GM18519 (cell line): ENCODE results near the gene RIOK2.
A peak's percentile ranks its signal among the peaks of the same experiment; 100 is the strongest.

Experiments
- ATAC-seq: cut with Tn5 transposase; IDR thresholded peaks from one replicate; pipeline ENCODE4 v1.9.1; 2021; ENCODE audit warnings: mild to moderate bottlenecking, moderate library complexity; ENCODE audit not compliant: unreplicated experiment, low FRiP score

Gene RIOK2

DNA sequence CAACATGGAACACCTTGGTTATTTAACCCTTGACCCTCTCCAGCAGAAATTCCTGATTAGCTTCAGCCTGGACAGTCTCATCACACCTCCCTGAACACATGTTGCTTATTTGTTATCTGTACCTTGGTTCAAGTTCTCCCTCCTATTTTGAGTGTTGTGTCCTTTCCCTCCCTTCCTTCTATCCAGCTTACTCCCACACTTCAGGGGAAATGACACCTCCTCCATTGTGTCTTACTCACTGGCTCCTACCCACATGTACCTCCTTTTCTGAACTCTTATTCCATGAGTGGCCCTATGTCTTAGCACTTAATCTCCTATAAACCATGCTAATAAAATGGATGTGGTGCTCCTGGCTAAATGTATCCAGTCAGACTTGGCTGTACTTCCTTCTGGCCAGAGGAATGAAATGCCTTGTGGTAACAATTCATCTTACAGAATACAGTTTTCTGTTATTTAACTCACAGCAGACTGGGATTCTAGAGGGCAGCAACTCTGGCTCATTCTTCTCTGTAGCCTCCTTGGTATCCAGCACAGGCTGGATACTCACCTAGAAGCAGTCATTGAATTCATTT is 51.8 kb downstream of the RIOK2 start:
- no peak for ATAC-seq

DNA sequence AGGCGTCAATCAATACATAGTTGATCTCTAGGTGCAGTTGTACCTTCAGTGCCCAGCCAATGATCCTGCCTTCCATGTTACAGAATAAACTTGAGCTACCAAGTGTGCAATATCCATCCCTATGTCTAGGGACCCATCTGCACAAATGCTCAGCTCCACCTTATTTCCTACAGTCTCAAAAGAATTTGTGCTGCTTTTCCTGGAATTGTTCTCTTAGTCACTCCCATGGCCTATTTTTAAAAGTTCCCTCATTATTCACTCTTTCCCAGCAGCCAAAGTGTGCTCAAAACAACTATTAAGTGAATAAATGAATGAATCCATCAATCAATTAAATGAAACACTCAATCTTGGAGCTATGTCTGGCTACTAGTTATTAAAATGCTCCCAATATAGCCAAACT is 55.3 kb downstream of the RIOK2 start:
- ATAC-seq = no peak

DNA sequence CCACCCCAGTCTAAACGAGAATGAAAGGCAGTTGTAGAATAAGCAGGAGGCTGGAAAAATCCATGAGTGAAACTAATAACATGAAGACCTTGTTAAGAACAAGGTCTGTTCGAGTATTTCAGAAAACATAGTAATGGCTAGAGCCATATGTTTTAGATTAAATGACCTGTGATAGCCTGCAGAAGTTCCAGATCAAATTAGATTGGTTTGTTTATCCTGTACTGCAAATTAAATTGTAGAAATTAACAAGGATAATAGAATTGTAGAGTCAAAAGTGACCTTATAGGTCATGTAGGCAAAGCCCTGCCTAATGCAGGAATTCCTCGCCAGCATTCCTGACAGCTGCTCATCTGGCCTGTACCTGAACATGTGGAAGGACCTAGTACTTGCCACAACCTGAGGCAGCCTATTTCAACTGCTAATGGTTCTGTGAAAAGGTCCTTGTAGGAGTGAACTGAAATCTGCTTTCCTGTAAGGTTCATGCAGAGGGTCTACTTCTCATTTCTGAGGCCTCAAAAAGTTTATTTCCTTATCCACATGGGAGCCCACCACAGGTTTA is 57.8 kb downstream of the RIOK2 start:
- ATAC-seq = no peak

DNA sequence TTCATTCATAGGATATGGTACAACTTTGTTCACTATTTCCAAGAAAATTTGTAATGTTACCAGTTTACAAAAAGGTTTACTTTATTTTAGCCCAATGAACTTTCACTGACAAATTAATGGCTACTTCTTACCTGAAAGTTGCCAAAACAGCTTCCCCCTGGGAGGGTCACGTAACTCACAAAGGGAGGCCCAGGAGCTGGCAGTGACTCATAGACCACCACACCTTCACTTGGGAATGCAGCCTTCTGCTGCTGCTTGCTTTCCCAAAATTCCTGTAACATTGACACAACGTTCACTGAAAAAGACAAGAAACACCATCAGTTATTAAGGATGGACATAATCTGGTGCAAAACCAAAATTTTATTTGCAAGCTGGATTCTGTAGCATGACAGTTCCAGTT is 58.7 kb downstream of the RIOK2 start:
- no peak for ATAC-seq

DNA sequence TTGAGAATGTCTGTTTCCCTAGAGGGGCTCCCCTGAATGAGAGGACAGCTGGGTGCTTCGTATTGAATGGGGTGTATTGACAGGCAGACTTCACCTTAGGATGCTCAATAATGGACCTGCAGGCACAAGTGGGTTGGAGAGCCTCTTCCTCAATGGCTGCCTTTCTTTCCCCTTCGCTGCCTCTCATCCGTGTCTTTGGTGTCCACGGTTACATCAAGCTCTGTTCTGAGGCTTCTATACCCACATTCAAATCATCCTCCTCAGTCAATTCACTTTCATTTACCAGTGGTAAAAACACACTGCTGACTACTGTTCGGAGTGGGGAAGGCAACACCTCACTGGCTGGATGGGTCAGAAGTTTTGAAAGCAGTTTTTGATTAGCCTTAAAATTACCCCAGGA is 61.2 kb downstream of the RIOK2 start:
- ATAC-seq = no peak

DNA sequence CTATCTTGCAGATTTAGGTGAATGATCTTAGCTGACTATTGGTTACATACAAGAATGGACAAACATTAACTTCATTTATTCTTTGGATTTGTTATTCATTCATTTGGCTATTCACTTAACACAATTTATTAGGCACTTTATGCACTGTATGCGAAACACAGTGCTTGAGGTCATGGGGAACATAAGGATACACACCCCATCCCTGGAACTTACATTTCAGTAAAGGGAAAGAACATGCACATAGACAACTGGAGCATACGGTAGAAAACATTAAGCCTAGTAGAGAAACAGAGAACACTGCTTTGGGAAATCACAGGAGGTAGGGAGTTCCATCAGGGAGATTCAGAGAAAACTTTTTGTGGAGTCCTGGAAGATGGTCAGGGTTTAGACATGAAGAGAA is 62.9 kb downstream of the RIOK2 start:
- ATAC-seq = no peak

DNA sequence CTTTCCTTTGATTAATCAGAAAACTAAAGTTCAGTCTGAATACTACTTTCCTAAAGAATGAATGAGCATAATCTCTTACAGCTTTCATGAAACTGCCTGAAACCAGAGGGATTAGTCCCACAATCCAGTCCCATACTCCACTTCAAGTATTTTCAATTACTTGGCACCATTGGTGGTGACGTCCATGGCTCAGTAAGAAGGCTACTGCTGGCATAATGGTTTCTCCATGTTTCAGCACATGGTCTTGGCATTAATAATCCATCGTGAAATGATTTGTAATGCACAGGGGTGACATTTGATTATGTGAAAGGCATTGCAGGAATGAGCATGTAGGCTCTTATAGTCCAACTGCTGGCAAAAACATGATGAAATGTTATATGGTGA is 64.0 kb downstream of the RIOK2 start:
- no peak for ATAC-seq

DNA sequence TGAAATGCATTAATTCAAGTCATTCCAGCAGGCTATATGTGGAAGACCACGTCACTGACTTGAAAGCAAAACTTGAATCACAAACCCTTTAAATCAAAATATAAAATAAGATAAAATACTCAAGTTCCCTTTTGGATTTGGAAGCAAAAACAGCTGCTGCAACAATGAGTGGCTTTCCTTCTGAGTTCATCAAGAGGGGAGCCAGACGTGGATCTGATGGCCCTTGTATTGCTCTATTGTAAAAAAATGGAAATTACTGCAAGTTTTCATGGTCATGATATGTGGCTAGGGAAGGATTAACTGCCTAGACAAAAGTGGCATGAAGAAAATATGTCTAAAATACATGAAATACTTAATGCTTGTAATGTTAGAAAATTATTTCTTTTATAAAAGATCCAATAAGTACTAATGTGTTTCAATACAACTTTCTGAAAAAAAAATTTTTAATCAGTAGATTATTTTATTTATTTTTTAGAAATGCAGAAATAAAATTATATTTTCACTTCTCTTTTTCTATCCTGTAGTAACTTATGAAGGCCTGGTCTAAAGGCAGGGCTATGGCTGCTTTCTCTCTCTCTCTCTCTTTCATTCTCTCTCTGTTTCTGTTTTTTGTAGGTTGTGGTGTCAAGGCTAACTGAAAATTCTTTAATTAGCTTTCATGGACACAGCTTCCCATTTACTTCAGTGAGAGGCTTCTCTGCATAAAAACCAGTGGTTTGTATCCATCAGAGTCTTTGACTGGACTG is 64.6 kb downstream of the RIOK2 start:
- ATAC-seq = peak; percentile 81

DNA sequence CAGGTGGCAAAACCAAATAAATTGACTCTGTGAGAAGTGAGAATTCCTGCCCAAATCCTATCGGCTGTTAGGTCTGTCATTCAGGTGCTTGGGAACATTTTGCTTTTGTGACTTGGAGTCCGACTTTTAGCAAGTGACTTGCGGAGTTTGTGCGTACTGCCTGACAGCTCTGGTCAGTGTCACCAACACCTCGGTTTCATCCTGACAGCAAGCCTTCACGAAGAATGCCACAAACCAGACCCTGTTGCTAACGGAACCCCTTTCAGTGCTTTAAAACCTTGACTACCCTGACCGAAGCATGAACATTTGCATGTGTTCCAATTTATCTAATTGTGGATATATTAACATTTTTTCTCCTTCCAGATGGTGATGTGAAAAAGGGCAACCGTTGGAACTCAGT is 67.1 kb downstream of the RIOK2 start:
- ATAC-seq = no peak

DNA sequence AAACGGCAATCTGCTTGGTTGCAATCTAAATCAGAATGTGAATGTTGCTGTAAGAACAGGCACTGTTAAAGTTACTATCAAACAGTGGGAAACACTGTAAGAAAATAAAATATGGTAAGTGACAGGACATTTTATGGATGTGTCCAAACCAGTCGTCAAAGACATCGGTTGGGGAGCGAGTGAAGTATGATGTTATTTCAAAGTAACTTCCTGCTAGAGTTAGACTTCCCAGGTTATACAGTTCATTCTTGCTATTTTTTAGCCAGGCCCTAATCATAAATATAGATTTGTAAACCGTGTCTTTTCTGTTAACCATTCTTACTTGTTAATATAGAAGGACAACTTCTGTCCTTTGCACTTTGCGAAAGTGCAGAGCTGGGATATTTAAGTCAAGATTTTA is 70.8 kb downstream of the RIOK2 start:
- ATAC-seq = no peak

DNA sequence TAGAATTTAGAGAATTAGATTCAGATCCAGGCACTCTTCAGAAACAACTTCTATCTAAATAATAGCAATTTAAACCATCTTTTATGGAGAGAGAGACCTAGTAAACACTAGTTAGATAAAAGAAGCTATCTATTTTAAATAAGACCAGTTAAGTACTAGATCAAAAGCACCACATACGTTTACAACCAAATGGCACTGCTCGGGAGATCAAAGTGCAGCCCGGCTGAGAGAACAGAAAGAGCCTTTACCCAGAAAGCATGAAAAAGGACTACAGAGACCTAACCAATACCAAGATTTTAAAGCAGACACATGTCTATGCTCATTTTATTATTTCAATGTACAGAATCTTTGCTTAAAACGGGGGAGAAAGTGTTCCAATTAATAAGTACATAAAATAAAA is 71.4 kb downstream of the RIOK2 start:
- ATAC-seq = no peak

DNA sequence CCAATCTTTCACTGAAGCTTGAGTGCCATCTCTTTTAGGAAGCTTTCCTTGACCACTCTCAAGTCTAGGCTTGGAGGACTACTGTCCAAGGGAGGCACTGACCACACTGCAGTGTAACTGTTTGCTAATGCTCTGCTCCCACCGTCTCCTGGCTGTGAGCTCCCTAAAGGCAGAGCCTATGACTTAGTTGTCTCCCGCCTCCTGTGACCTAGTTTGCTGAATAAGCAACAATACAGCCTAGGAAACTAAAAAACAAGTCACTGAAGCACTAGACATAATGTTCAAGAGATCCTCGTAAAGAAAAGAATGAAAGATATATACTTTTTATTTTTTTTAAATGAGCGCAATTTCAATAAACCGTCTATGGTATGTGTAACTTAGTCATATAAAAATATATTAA is 72.0 kb downstream of the RIOK2 start:
- no peak for ATAC-seq
